GM21723 (cell line): Measurements from ENCODE around the gene NEUROG1.
"Not testable (repeated sequence)": the region's sequence is repeated elsewhere in the genome, so short reads cannot be mapped to it uniquely, and the experiment has no call there.

Experiments
- ATAC-seq: cut with Tn5 transposase; IDR thresholded peaks from one replicate; pipeline ENCODE4 v1.9.1; 2021; ENCODE audit warnings: mild to moderate bottlenecking, moderate library complexity; ENCODE audit not compliant: unreplicated experiment

Gene NEUROG1

DNA sequence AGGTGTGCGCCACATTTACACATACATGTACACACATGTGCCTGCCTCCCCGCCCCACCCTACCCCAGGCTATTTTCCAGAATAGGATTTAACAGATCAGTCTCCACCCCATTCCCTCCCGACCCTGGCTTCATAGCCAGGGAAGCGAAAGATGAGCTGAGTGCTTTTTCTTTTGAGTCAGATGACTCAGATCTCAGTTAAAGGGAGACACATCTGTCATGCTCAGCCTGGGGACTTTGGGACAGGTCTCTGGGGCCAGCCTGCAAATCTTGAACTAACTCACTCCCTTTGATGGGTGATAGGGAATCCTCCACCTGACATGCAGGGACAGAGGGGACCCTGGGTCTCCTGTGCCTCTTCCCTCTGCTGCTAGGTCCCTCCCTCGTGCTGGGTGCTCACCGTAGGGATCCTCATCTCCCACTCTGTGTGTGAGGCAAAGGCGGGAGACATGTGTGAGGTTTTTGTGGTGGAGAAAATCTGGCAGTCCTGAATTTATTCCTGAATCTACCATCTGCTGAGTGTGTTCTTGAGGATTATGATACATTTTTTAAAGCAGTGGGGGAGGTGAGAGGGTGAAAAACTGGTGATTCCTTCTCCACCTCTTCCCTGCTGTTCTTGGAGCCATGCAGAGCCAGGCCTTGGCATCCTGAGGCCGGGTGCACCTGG, 37.7 kb downstream of the NEUROG1 start:
- ATAC-seq = no peak

- not testable (repeated sequence) for ATAC-seq
Measured at GRCh38 chr5:135495531-135495930, 40.2 kb downstream of the NEUROG1 start.

DNA sequence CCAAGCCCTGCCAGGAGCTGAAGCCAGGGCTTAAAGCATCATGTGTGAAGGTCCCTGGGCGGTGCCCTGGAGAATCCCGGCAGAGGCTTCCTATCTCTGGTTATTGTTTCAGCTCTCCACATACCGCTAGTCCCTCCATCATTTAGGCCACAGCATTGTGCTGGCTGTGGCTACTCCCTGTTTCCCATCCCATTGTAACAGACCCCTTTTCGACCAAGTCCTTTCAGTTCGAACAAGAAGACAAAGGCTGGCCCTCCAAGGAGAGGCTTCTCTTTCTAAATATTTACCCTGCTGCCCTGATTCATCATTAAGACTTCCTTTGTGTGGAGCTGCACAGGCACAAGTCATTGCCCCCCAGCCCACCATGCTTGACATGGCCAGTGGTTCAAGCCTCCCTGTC, 41.6 kb downstream of the NEUROG1 start:
- no peak for ATAC-seq

- ATAC-seq = no peak
Measured at GRCh38 chr5:135493406-135494180, 42.2 kb downstream of the NEUROG1 start.

DNA sequence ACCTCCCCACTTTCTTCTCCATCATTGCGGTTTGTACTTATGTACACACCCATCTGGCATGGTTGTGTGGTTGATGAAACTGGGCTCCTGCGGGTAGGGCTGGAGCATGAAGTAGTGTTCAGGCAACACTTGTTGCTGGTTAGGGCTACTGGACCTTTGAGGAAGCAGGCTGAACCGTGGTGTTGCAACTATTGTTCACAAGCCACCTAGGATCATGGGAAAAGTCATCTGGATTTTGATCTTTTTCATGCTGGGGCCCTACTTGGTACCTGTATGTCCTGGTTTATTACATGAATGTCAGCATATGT, 43.5 kb downstream of the NEUROG1 start:
- no peak for ATAC-seq

DNA sequence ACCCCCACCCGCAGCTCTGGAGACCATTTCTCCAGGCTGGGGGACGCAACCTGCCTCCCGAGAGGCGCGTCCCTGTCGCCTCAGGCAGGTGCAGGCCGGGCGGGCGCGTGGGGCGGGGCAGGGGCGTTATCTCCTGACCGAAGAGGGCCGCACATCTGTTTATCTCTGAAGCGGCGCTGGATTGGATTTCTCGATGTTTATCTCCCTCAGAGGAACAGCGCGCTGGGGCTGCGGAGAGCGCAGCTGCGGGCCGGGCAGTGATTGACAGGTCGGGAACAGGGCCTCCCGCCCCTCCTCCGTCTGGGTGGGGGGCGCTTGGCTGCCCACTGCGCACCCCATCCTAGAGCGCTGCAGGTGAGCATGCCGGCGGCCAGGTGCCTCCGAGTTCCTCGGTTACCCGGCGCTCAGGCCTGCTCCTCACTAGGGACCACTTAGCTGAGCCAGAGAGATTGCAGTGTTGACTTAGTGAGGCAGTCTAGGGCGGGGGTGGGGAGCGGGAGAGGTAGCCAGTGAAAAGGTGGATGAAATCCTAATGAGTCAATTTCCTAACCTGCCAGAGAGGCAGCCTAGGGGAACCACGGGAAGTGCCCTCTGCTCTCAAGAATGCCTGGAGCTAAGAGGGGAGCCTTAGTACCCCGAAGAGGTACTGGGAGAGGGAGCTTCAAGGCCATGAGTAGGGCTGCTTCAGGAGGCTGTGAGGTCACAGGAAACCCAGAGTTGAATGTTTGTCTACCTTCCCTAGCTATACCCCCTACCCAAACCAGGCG, 44.0 kb downstream of the NEUROG1 start:
- ATAC-seq = no peak

DNA sequence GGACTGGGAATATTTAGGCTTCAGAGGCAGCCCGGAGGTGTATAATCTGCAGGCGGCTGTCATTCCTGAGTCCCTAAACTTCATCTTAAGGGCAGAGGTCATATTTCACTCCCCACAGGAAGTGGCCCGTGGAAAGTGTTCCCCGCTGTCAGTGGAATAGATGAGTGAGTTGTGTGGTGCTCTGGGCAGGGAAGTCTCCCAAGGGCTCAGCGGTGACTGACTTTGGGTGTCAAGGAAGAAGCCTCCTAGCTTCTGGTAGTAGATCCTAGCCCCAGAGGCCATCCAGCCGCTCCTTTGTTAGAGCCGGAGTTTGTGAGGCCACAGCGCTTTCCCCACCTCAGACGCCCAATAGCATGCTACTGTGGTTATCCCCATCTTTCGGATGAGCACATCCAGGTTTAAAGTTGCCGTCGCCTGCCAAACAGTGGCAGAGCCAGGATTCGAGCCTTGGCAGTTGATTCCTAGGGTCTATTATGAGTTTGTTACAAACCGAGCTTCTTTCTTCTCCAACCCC, 44.7 kb downstream of the NEUROG1 start:
- no peak for ATAC-seq

GRCh38 chr5:135490245-135491037, 45.3 kb downstream of the NEUROG1 start:
- no peak for ATAC-seq

DNA sequence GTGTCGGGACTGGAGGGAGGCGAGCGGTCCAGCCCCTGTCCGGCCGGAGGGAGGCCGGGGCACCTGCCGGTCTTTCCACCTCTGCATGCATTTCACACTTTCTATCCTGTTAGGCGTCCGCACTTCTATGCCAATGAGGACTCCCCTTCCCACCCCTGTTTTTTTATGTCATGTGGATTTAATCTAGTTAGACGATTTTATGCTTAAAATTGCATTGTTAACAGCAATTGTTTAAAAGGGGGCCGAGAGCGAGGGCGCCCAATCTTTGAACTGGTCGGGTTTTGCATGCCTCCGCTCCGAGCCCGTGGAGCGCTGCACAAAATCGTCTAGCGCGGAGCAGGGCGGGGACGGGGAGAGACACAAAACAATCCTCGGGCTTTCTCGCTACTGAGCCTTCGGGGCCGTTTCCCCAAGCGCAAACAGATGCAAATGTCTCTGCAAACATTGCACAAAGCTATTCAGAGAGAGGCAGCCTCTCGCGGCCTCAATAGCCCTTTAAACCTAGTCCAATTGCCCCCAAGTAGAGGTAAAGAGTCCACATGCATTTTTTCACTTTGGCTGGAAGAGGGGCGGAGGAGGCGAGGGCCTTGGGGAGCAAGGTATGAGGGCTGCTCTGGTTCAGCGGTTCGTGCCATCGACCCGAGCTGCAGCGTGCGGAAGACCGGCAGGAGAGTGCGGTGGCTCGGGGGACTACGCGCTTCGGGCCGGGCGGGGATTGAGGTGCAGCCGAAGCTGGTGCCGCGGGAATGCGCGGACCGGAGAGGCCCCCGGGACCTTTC, 46.1 kb downstream of the NEUROG1 start:
- ATAC-seq = no peak

GRCh38 chr5:135488727-135489465, 46.9 kb downstream of the NEUROG1 start:
- no peak for ATAC-seq

GRCh38 chr5:135487839-135488514, 47.8 kb downstream of the NEUROG1 start:
- ATAC-seq = no peak

DNA sequence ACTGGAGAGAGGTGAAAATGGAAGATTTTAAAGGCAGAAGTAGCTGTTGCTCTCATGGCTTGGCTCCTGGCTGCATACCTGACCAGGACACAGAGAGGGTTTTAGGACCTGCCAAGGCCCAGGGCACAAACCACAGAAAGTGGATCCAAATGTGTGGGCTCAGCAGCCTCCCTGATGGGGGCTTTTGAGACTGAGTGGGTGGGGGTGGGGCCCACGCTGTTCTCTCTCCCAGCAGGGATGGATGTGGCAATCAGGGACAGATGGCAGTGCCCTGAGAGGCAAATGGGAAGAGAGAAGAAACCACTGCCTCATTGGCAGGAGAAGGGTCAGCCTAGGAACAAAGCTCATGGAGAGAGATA, 48.7 kb downstream of the NEUROG1 start:
- no peak for ATAC-seq

GRCh38 chr5:135486131-135487036, 49.4 kb downstream of the NEUROG1 start:
- no peak for ATAC-seq

- no peak for ATAC-seq
Measured at GRCh38 chr5:135484674-135485086, 51.1 kb downstream of the NEUROG1 start.
